GM23338 (cell line): Measurements from ENCODE around the gene C22orf23.

ENCODE experiments used
- EZH2 ChIP-seq: fragments of 200-600 bp; sonication (generic); IDR thresholded peaks from one replicate; pipeline ENCODE4 v1.8.0; 2017; ENCODE audit warnings: antibody characterized with exemption, mild to moderate bottlenecking, low read depth; ENCODE audit not compliant: unreplicated experiment
- EZH2phosphoT487 ChIP-seq: fragments of 200-600 bp; sonication (generic); IDR thresholded peaks from one replicate; pipeline ENCODE4 v1.8.1; 2018; ENCODE audit warnings: antibody characterized with exemption; ENCODE audit not compliant: unreplicated experiment
- JUNB ChIP-seq: IDR thresholded peaks from one replicate; pipeline ENCODE4 v1.6.1; 2016; ENCODE audit warnings: antibody characterized with exemption; ENCODE audit not compliant: unreplicated experiment
- POLR2AphosphoS5 ChIP-seq: IDR thresholded peaks from 2 replicates; pipeline ENCODE4 v1.6.1; 2016; ENCODE audit warnings: antibody characterized with exemption, low read depth
- ZNF331 ChIP-seq: fragments of 250-450 bp; sonication (Bioruptor Pico); IDR thresholded peaks from 2 replicates; pipeline ENCODE4 v1.5.0; 2020; ENCODE audit warnings: low read depth, mild to moderate bottlenecking, moderate library complexity
- TF ChIP-seq, protein P1 (sequence below), 2 experiments: fragments of 200-600 bp in 1 of 2; sonication (generic) in 1 of 2; conservative IDR thresholded peaks; 2 replicates each; pipeline versions ENCODE4 v1.5.1 to v1.6.1; 2016 to 2017; ENCODE audit warnings: antibody characterized with exemption in 2 of 2, low read depth in 2 of 2, mild to moderate bottlenecking in 2 of 2, moderate library complexity in 1 of 2
- TF ChIP-seq, protein P2 (sequence below): IDR thresholded peaks from one replicate; pipeline ENCODE4 v1.6.1; 2018; ENCODE audit warnings: antibody characterized with exemption; ENCODE audit not compliant: unreplicated experiment
- TF ChIP-seq, protein P3 (sequence below): IDR thresholded peaks from 2 replicates; pipeline ENCODE4 v1.6.1; 2016; ENCODE audit warnings: antibody characterized with exemption

DNA sequence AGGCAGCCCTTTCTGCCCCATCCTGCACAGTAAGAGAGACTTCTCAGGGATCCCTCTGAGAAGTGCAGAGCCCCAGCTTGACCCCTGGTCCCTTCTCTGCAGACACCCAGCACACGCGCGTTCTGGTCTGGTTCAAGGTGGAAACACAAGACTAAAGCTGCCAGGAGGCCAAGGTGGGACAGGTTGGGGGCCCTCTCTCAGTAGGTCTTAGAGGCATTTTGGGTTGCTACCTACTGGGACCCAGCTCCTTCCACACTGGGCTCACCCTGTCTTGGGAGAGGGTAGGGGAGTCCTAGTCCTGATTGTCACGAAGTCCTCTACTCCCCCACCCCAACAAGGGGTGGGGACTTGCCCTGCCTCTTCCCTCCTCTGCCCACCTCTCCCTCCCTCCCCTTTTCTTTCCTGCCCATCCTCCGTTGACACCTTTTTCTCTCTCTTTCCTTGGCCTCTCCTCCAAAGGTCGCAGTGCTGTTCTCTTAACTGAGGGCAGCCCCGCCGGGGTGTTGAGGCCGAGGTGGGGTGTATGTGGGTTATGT lies 31.7 kb upstream of the C22orf23 start:
- TF ChIP-seq, protein P1, sequence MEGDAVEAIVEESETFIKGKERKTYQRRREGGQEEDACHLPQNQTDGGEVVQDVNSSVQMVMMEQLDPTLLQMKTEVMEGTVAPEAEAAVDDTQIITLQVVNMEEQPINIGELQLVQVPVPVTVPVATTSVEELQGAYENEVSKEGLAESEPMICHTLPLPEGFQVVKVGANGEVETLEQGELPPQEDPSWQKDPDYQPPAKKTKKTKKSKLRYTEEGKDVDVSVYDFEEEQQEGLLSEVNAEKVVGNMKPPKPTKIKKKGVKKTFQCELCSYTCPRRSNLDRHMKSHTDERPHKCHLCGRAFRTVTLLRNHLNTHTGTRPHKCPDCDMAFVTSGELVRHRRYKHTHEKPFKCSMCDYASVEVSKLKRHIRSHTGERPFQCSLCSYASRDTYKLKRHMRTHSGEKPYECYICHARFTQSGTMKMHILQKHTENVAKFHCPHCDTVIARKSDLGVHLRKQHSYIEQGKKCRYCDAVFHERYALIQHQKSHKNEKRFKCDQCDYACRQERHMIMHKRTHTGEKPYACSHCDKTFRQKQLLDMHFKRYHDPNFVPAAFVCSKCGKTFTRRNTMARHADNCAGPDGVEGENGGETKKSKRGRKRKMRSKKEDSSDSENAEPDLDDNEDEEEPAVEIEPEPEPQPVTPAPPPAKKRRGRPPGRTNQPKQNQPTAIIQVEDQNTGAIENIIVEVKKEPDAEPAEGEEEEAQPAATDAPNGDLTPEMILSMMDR (conservative IDR thresholded peaks at IDR 0.05; ENCODE audit: low read depth in 2 of 2): no peak
- TF ChIP-seq, protein P2, sequence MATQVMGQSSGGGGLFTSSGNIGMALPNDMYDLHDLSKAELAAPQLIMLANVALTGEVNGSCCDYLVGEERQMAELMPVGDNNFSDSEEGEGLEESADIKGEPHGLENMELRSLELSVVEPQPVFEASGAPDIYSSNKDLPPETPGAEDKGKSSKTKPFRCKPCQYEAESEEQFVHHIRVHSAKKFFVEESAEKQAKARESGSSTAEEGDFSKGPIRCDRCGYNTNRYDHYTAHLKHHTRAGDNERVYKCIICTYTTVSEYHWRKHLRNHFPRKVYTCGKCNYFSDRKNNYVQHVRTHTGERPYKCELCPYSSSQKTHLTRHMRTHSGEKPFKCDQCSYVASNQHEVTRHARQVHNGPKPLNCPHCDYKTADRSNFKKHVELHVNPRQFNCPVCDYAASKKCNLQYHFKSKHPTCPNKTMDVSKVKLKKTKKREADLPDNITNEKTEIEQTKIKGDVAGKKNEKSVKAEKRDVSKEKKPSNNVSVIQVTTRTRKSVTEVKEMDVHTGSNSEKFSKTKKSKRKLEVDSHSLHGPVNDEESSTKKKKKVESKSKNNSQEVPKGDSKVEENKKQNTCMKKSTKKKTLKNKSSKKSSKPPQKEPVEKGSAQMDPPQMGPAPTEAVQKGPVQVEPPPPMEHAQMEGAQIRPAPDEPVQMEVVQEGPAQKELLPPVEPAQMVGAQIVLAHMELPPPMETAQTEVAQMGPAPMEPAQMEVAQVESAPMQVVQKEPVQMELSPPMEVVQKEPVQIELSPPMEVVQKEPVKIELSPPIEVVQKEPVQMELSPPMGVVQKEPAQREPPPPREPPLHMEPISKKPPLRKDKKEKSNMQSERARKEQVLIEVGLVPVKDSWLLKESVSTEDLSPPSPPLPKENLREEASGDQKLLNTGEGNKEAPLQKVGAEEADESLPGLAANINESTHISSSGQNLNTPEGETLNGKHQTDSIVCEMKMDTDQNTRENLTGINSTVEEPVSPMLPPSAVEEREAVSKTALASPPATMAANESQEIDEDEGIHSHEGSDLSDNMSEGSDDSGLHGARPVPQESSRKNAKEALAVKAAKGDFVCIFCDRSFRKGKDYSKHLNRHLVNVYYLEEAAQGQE: no peak
- TF ChIP-seq JUNB (no peak), EZH2 (no peak), EZH2phosphoT487 (no peak), POLR2AphosphoS5 (no peak), ZNF331 (no peak)
- TF ChIP-seq, protein P3, sequence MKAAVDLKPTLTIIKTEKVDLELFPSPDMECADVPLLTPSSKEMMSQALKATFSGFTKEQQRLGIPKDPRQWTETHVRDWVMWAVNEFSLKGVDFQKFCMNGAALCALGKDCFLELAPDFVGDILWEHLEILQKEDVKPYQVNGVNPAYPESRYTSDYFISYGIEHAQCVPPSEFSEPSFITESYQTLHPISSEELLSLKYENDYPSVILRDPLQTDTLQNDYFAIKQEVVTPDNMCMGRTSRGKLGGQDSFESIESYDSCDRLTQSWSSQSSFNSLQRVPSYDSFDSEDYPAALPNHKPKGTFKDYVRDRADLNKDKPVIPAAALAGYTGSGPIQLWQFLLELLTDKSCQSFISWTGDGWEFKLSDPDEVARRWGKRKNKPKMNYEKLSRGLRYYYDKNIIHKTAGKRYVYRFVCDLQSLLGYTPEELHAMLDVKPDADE: no peak
